CD4-positive, alpha-beta T cell treated with Interleukin-15 for 1 hour (primary cell): ENCODE measurements around the gene DBF4B.

Source experiments
- DNase-seq: peaks from one replicate; pipeline ENCODE4 v3.0.0-alpha.2; 2020

The DBF4B gene

DNA sequence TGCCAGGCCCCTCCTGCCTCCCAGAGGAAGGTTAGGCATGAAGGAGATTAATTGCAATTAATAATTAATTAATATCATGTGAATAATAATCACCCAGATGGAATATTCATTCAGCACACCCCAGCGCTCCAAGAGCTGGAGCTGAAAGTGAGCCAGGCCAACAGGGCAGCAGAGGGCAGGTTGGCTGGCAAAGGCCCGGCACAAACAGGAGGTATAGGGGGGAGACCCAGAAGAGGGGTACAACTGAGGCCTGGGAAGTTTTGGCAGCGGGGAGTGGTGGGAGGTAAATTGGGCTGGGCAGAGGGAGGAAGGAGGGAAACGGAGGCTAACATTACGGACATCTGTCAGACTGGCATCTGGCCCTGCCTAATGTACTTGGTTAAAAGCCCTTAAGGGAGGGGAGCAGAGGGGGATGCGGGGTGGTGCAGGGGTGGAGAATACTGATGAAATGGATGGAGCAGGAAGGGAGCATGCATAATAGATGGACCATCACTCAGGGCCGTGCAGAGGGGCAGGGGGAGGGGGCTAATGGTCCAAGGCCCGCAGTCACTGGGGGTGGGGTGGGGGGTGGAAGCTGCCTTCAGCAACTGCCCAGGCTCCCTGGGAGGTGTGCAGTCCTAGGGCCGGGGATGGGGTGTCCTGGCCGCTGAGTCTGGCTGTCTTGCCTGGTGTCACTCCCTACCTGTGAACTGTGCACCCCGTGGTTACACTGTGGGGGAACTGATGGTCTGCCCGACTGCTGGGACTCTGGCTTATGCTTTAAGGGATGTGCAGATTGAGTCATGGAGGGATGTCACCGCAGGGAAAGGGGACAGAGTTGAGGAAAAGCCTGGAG lies 52.2 kb downstream of the DBF4B start:
- DNase-seq = no peak

DNA sequence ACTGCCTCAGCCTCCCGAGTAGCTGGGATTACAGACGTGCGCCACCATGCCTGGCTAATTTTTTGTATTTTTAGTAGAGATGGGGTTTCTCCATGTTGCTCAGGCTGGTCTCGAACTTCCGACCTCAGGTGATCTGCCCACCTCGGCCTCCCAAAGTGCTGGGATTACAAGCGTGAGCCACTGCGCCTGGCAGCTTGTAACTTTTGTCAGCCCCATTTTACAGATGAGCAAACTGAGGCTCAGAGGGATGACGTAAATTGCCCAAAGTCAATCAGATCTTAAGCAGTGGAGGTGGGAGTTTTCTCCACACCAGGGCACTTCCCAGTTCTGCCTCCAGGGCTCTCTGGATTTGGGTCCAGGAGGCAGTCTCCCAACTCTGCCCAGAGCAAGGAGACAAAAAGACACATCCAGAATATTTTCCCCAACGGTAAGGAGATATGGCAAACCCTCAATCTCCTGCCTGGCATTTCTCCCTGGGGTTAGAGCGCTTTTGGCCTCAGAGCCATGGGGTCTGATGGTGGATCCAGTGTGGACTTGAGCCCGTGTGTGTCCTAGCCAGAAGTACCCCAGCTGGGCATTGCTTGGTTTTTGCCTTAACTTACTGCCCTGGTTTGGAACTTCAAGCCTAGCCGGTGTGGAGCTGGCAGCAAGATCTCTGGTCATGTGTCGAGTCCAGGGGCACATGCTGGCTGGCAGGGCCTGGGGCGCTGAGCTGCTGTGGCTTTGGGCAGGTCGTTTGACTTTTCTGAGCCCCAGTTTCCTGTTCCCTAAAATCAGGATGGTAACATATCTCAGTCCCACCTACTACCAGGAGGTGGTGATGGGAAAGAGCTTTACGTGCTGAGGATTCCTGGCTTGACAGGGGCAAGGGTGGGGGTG lies 53.7 kb downstream of the DBF4B start:
- DNase-seq = no peak

DNA sequence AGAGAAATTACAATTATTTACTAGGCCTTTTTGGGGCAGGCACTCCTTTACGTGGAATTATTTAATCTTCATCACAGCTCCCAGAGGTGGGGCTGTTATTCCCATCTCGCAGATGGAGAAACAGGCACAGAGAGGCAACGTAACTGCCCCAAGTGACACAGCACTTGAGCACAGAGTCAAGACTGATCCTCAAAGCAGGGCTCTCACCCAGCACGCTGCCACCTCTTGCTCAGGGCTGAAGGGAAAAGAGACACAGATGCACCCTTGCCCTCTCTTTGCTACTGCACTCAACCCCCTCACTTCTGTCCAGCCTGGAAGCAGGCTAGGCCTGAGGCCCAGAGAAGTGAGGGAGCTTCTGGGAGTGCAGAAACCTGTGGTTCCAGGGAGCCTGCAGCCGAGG lies 54.7 kb downstream of the DBF4B start:
- no peak for DNase-seq

DNA sequence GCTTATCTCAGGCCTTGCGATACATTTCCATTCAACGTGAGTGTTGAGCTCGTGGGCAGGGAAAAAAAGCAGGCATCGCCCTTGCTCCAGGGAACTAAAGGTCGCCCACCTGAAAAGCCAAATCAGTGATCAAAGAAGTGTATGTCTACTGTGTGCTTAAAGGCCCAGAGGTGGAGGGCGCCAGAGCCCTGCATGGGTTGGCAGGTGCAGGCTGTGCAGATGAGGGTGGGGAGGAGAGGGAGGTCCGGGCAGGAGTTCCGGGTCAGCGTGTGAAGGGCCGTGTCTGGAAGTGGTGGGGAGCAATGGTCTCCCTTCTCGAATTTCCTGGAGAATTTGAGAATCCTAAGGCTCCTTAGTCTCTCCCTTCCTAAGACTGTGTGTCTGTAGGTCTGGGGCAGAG lies 57.5 kb downstream of the DBF4B start:
- DNase-seq = no peak

DNA sequence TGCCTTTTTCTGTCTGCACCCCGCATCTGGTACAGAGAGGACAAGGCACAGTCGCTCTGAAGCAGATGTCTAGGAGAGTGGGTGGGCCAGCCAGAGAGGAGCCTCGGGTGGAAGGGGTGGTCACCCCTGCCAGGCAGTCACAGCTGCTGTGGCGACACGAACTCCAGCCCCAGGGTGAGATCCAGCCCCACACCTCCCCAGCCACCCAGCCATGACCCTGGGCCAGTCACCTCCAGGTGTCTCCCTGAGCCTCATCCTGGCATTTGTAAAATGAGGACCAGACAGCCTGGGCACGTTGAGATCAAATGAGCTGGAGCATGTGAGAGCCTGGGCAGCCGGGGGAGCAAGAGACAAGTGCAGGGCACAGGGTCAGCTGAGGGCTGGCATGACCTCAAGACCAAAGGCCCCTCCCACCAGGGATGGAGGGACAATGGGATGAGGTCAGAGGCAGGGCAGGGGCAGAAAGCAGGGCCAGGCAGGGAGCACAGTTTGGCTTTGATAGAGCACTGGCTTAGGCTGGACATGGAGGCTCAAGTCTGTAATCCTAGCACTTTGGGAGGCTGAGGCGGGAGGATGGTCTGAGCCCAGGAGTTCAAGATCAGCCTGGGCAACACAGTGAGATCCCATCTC lies 58.1 kb downstream of the DBF4B start:
- no peak for DNase-seq

DNA sequence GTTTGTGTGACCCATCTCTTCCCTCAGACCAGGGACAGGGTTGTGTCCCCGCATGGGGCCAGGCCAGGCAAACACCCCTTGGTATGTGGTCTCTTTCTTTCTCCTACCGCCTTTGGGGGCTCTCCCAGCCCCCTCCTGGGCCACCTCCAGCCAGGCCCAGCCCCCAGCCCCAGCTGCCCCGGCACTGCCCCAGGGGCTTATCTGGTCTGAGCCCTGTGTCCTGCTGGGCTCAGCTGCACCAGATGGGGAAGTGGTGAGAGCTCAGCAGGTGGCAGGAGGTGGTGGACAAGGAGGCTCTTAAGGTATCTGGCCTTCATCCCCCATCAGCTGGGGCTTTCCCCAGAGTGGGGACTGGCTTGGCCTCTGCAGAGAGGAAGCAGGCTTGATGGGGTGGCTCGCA lies 59.0 kb downstream of the DBF4B start:
- DNase-seq = no peak

DNA sequence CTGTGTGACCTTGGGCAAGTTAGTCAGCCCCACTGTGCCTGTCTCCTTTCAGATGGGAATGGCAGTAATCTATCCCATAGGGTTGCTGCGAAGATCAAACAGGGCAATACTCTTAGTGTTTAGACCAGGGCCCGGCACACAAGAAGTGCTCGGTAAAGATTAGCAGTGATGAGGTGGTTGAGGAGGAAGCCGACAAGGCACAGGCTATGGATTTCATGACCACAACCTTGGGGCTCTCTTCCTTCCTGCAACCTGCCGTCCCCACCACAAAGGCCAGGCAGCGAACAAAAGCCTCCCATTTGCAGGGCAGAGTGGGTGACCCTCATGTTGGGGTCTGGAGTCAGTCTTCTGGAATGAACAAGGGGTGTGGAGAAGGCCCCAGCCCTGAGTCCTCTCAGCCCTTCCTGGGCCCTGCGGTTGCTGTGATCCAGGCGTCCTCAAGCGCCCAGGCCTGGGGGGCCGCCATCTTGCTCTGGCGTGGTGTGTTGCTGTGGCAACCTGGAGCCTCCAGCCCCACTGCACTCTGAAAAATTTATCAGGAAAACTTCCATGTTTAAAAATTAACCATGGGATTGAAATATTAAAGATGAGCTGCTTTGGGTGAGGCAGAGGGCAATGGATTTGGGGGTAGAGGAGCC lies 60.2 kb downstream of the DBF4B start:
- no peak for DNase-seq

DNA sequence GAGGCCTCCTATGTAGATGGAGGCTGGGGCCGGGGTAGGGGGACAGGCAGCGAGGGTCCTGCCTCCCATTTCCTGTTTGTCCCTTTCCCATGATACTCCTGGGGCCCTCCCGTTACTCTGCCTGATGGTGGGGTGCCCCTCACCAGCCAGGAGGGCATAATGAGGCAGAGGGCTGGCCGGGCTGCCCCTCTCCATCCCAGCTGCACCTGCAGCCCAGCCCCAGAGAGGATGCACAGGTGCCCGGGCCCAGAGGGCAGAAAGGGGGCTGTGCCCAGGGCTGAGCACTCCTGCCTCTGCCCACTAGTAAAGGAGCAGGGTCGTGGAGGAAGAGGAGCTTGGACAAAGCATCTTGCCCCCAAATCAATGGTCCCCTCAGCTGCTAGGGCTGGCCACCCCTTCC lies 60.8 kb downstream of the DBF4B start:
- DNase-seq = no peak

DNA sequence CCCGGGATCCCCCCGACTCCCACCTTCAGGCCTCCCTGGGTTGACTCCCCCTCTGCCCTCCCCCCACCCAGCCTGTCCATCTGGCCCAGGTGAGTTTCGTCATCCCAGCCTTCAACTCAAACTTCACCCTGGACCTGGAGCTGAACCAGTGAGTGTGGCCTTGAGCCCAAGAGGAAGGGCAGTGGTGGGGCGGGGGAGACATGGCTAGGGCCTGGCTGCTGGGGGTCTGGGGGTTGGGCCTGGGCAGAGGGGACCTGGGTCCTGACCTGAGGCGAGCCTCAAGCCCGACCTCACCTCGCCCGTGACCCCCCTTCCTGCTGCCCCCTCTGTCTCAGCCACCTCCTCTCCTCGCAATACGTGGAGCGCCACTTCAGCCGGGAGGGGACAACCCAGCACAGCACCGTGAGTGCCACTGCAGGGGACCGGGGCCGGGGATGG lies 61.2 kb downstream of the DBF4B start:
- DNase-seq = no peak

DNA sequence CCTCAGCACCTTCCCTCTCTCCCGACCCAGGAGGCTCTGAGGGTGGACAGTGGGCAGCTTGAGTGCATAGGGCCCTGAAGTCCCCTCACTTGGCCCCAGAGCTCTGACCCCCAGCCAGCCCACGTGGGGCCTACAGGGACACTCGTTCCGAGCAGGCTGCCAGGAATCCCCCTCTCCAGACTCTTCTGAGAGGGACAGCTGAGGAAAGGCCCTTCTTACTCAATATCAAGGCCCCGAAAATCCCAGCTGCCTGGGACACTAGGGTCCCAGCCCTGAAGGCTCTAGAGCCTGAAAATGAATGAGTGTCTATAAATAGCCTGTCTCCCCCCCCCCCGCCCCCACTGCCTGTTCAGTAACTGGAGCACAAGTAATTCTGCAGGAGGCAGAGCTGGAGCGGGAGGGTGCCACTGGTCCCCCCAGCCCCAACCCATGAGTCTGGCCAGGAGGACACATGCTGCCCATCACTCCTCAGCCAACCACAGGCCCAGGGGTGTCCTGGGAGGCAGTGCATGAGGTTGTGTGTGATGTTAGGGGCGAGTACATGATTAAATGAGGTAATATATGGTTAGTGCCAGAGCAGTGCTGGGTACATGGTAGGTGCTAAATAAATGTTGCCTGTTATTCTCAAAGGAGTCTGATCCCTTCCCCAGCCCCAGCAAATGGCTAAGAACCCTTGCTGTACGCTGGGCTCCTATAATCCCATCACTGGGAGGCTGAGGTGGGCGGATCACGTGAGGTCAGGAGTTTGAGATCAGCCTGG lies 61.9 kb downstream of the DBF4B start:
- no peak for DNase-seq

DNA sequence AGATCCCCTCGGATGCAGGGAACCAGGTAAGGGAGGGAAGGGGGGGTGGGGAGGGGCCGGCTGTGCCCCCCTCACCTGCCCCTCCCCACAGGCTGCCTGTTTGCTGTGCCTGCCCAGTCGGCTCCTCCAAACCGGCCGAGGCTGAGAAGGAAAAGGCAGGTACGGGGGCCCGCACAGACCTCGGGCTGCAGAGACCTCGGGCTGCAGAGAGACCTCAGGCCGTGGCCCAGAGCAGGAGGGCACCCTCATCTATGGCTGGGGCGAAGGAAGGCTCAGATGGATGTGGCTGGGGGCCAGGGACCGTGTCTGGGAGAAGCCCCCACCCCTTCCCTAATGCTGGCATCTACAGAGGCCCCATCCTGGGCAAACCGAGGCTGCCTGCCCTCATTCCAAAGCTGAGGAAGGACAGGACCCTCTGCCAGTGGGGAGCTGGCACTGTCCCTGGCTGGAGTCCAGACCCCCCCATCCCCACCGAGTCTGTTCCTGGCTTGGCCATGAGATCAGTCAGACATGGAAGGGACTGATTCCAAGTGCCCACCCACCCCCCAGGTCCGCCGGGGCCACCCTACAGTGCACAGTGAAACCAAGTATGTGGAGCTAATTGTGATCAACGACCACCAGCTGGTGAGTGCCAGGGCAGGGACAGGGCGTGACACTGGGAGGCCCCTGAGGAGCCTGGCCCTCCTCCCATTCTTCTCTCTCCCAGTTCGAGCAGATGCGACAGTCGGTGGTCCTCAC lies 64.0 kb downstream of the DBF4B start:
- no peak for DNase-seq

DNA sequence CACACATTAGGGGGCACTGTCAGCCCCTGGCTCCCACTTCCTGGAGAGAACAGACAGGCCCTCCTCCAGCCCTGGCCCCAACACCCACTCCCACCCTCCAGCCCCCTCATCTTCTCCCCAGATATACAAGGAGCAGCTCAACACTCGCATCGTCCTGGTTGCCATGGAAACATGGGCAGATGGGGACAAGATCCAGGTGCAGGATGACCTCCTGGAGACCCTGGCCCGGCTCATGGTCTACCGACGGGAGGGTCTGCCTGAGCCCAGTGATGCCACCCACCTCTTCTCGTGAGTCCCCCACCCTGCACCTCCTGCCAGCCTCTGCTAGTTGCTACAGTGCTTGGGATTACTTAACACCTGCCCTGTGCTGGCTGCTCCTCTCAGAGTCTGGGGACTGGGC lies 64.7 kb downstream of the DBF4B start:
- DNase-seq = no peak

DNA sequence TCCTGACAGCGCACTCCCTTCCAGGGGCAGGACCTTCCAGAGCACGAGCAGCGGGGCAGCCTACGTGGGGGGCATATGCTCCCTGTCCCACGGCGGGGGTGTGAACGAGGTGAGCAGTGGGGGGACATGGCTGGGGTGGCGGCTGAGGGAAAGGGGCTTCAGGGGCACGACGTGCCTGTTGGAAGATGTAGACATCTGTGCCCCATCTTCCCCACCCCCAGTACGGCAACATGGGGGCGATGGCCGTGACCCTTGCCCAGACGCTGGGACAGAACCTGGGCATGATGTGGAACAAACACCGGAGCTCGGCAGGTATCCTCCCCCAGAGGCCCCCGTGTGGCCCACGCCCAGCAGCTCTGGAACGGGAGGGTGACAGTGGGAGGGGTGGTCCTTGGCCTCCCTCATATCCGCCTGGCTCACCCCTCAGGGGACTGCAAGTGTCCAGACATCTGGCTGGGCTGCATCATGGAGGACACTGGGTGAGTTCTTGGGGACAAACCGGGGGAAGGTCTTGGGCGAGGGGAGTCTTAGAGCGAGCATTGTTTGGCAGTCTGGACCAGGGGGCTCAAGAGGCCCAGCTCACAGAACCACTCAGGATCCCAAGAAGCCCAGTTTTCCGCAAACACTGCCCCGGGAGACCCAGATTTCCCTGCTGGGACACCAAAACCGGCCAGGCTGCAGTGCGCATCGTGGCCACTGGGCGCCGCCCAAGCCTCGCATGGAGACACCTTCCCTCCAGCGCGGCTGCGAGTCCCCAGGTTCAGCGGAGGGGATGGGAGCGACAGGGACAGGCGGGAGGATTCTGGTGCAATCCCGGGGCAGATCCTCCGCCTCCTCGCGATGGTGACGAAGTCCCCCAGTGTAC lies 66.0 kb downstream of the DBF4B start:
- DNase-seq = peak; percentile 77

DNA sequence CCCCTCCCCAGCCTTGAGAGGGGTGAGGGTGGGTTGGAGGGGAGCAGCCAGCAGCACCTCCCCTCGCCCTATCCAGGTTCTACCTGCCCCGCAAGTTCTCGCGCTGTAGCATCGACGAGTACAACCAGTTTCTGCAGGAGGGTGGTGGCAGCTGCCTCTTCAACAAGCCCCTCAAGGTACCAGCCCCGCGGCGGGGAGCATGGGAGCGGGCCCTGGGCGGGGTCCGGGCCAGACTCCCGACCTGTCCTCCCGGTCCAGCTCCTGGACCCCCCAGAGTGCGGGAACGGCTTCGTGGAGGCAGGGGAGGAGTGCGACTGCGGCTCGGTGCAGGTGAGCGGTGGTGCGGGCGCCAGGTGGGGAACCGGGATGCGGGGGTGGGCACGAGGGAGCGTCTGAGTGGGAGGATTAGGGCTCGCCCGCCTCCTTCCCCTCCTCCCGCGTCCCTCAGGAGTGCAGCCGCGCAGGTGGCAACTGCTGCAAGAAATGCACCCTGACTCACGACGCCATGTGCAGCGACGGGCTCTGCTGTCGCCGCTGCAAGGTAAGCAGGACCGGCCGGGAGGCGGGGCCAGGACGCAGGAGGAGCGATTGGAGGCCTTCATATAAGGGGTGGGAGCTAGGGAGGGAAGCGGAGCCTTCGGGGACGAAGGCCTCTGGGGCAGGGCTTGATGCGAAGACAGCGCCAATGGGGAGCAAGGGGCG lies 66.8 kb downstream of the DBF4B start:
- no peak for DNase-seq

DNA sequence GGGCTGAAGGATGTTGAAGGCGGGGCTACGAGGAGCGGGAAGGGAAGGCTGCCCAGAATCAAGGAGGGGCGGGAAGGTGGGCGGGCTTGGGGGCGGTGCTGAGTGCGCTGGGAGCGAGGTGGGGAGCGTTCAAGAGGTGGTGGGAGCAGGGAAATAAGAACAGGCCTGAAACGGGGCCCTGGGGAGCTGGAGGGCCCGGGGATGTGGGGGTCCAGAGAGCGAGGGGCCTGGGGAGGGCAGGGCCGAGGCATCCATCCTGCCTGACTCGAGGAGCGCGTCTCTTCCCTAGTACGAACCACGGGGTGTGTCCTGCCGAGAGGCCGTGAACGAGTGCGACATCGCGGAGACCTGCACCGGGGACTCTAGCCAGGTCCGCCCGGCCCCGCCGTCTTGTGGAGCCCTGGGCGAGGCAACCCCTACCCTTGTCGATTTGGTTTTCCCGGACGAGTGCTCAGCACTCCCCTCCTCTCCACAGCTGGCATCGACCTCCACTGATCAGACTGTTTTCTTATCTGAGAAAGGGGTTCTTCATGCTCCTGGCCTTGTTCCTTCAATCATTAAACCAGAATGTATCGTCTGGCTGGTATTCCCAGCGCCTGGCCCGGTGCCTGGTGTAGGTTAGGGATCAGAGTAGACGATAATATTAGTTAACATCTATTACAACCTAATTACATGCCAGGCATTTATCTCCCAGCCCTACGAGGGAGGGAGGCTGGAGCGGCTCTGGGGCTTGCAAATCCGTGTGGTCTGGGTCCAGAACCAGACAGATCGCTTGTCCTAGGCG lies 67.6 kb downstream of the DBF4B start:
- peak; percentile 98 for DNase-seq

DNA sequence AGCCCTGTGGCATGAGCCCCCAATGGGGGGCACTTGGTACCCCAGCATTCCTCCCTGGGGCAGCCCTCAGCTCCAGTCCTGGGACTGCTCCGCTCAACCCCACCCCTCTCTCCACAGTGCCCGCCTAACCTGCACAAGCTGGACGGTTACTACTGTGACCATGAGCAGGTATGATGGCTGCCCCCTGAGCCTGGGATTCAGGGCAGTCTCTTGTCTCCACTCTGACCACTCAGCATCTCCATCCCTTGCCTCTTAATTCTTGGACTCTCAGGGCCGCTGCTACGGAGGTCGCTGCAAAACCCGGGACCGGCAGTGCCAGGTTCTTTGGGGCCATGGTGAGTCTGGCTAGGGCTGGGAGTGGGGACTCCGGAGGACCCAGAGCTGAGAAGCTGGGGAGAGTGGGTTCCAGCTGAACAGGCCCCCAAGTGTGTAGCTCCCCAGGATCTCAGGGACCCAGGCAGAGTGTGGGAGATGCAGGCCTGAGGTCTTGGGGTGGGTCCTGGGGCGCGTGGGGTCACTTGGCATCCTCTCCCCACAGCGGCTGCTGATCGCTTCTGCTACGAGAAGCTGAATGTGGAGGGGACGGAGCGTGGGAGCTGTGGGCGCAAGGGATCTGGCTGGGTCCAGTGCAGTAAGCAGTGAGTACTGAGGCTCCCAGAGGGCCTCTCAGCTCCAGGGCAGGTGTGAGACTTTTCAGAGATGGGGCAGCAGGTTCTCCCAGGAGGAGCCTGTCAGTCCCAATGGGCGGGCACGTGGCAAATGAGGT lies 68.3 kb downstream of the DBF4B start:
- no peak for DNase-seq

DNA sequence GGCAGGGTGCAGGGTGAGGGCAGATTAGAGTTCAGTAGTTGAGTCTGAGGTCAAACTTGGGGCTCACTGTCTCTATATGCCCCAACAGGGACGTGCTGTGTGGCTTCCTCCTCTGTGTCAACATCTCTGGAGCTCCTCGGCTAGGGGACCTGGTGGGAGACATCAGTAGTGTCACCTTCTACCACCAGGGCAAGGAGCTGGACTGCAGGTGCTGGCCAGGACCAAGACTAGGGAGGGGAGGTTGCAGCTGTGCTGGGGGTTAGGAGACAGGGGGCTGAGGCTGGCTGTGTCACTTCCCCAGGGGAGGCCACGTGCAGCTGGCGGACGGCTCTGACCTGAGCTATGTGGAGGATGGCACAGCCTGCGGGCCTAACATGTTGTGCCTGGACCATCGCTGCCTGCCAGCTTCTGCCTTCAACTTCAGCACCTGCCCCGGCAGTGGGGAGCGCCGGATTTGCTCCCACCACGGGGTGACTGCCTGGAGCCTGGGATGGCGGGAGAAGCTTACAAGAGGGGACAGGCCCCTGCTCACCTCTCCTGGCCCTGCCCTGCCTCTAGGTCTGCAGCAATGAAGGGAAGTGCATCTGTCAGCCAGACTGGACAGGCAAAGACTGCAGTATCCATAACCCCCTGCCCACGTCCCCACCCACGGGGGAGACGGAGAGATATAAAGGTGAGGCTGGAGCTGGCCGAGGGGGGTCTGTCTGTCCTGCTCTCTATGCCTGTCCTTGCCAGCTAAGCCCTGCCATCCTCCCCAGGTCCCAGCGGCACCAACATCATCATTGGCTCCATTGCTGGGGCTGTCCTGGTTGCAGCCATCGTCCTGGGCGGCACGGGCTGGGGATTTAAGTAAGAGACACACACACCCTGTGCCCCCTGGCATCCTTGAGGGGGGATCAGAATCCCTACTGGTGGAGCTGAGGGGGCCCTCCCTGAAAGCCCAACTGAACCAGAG lies 69.2 kb downstream of the DBF4B start:
- DNase-seq = no peak
